Neural cell (in vitro differentiated cells): ENCODE data around the gene PNPLA7. TPM values are rescaled to one million over a fixed set of nuclear protein-coding genes. Genes with fewer than 3 reads are reported as not detected.
A peak's percentile ranks its signal among the peaks of the same experiment; 100 is the strongest.

Experiments
- H2AFZ ChIP-seq: fragments of 200-600, 300-800 bp; sonication (generic), shearing (Covaris generic); 2 replicates; pipeline ENCODE4 v1.6.0; 2014; ENCODE audit warnings: low read depth, mild to moderate bottlenecking, antibody characterized with exemption, low read length, moderate library complexity
- H3F3A ChIP-seq: fragments of 200-600 bp; shearing (Covaris generic); 2 replicates; pipeline ENCODE4 v1.6.1; 2016; ENCODE audit warnings: mild to moderate bottlenecking, moderate library complexity, mixed read lengths, antibody characterized with exemption, low read length; ENCODE audit not compliant: insufficient read depth, poor library complexity, severe bottlenecking
- H3K27ac ChIP-seq: fragments of 200-600, 300-800 bp; sonication (generic), shearing (Covaris generic); 2 replicates; pipeline ENCODE4 v1.5.1; 2014; ENCODE audit warnings: mild to moderate bottlenecking, low read length, moderate library complexity
- H3K27me3 ChIP-seq: fragments of 300-800, 200-600 bp; sonication (generic), shearing (Covaris generic); 2 replicates; pipeline ENCODE4 v1.6.0; 2014; ENCODE audit warnings: mild to moderate bottlenecking, low read depth, low read length, moderate library complexity; ENCODE audit not compliant: insufficient read depth
- H3K36me3 ChIP-seq: fragments of 300-800, 200-600 bp; sonication (generic), shearing (Covaris generic); 2 replicates; pipeline ENCODE4 v1.5.1; 2014; ENCODE audit warnings: mild to moderate bottlenecking, antibody characterized with exemption, low read length, moderate library complexity; ENCODE audit not compliant: insufficient read depth
- H3K4me2 ChIP-seq: fragments of 300-800, 200-600 bp; sonication (generic), shearing (Covaris generic); 2 replicates; pipeline ENCODE4 v1.6.0; 2014; ENCODE audit warnings: mild to moderate bottlenecking, low read length
- H3K4me3 ChIP-seq: fragments of 300-800, 200-600 bp; sonication (generic), shearing (Covaris generic); 2 replicates; pipeline ENCODE4 v1.5.1; 2014; ENCODE audit warnings: mild to moderate bottlenecking, low read length, moderate library complexity
- H3K79me2 ChIP-seq: fragments of 200-600 bp; shearing (Covaris generic); replicated peaks from 2 replicates; pipeline ENCODE4 v1.6.0; 2014; ENCODE audit warnings: mild to moderate bottlenecking, low read length, moderate library complexity; ENCODE audit not compliant: insufficient read depth
- H3K9ac ChIP-seq: fragments of 300-800, 200-600 bp; sonication (generic), shearing (Covaris generic); 2 replicates; pipeline ENCODE4 v1.6.1; 2016; ENCODE audit warnings: mild to moderate bottlenecking, low read length, mixed read lengths
- H3K9me2 ChIP-seq: fragments of 200-600 bp; shearing (Covaris generic); 2 replicates; pipeline ENCODE4 v1.6.1; 2016; ENCODE audit warnings: mild to moderate bottlenecking, low read length, mixed read lengths; ENCODE audit not compliant: insufficient read depth
- H3K9me3 ChIP-seq: fragments of 200-600, 300-800 bp; sonication (generic), shearing (Covaris generic); 2 replicates; pipeline ENCODE4 v1.6.1; 2016; ENCODE audit warnings: mild to moderate bottlenecking, mixed run types, low read length, moderate library complexity, mixed read lengths
- H4K20me1 ChIP-seq: fragments of 200-600 bp; shearing (Covaris generic); 2 replicates; pipeline ENCODE4 v1.6.1; 2016; ENCODE audit warnings: mild to moderate bottlenecking, mixed run types; ENCODE audit not compliant: insufficient read depth
- CTCF ChIP-seq: fragments of 450-650 bp; IDR thresholded peaks from 2 replicates; pipeline ENCODE4 v1.5.1; 2014; ENCODE audit warnings: antibody characterized with exemption, mild to moderate bottlenecking, moderate library complexity; ENCODE audit not compliant: poor library complexity, severe bottlenecking
- EP300 ChIP-seq: fragments of 450-650 bp; conservative IDR thresholded peaks from 2 replicates; pipeline ENCODE4 v1.6.1; 2014; ENCODE audit warnings: antibody characterized with exemption, mild to moderate bottlenecking, moderate library complexity; ENCODE audit not compliant: poor library complexity, severe bottlenecking
- EZH2 ChIP-seq: fragments of 200-600, 300-800 bp; shearing (Covaris generic), sonication (generic); IDR thresholded peaks from 2 replicates; pipeline ENCODE4 v1.6.1; 2014; ENCODE audit warnings: antibody characterized with exemption, low read length, borderline replicate concordance, mild to moderate bottlenecking; ENCODE audit not compliant: insufficient read depth, poor library complexity, severe bottlenecking
- MXI1 ChIP-seq: fragments of 450-650 bp; conservative IDR thresholded peaks from 2 replicates; pipeline ENCODE4 v1.6.1; 2014; ENCODE audit warnings: antibody characterized with exemption, mild to moderate bottlenecking; ENCODE audit not compliant: poor library complexity, severe bottlenecking
- POLR2AphosphoS5 ChIP-seq: IDR thresholded peaks from 2 replicates; pipeline ENCODE4 v1.6.1; 2012
- RAD21 ChIP-seq: fragments of 450-650 bp; conservative IDR thresholded peaks from 2 replicates; pipeline ENCODE4 v1.6.1; 2014; ENCODE audit warnings: antibody characterized with exemption, mild to moderate bottlenecking, moderate library complexity
- REST ChIP-seq: IDR thresholded peaks from 2 replicates; pipeline ENCODE4 v1.6.1; 2012; ENCODE audit warnings: borderline replicate concordance
- SMC3 ChIP-seq: fragments of 450-650 bp; conservative IDR thresholded peaks from 2 replicates; pipeline ENCODE4 v1.6.1; 2014; ENCODE audit warnings: antibody characterized with exemption, mild to moderate bottlenecking, moderate library complexity; ENCODE audit not compliant: poor library complexity
- TAF1 ChIP-seq: IDR thresholded peaks from 2 replicates; pipeline ENCODE4 v1.6.1; 2012; ENCODE audit warnings: low read depth
- polyA plus RNA-seq: library from polyadenylated mRNA; depleted of rRNA; stranded (reverse); fragments of >200 nt; gene quantifications from 2 replicates; pipeline ENCODE4 v1.2.3, GENCODE V29; 2014

Gene PNPLA7
- polyA plus RNA-seq, 1 donor from 2014 or later = 0.72 TPM

DNA sequence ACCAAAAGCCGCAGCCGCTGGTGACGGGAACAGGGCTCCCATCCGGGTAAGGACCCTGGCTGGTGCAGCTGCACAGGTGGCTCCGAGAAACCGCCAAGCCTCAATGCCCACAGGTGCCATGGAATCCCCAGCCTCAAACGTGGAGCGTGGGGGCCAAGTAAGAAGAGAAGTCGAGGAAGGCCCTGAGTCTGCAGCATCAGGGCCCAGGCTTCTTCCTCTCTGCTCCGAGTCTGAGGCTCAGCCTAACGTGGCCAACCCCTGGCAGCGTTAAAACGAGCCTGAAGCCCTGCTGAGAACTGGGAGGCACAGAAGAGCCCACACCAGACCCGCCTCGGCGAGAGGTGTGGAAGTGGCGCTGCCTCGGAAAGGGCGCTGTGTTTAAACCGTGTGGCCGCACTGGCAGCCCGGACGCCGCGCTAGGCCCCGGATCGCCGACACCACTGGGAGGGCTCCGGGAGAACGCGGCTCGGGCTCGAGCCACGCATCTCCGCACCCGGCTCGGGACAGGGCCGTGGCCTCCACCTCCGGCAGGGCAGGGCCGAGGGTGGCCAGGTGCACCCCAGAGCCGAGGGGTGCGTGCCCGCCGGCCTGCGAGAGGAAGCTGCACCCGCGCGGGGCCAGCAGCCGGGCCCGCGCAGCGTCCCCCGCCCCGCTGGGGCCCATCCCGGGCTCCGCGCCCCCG is 39.4 kb upstream of the PNPLA7 start:
- no peaks in the 10 kb centered on the region for H3F3A ChIP-seq
- H3K27ac ChIP-seq = peak overlapping the region; percentile 8
- no peak for TF ChIP-seq RAD21
- TF ChIP-seq EP300 = no peak
- TF ChIP-seq EZH2 = no peak
- H3K9ac ChIP-seq = peak overlapping the region; percentile 72
- no peaks in the 10 kb centered on the region for H3K36me3 ChIP-seq
- no peaks in the 10 kb centered on the region for H3K9me3 ChIP-seq
- H3K4me3 ChIP-seq = peak overlapping the region; percentile 90
- H3K9me2 ChIP-seq = no peaks in the 10 kb centered on the region
- H2AFZ ChIP-seq = no peak overlapping the region
- H4K20me1 ChIP-seq = no peaks in the 10 kb centered on the region
- H3K4me2 ChIP-seq = peak overlapping the region; percentile 60
- H3K27me3 ChIP-seq = no peaks in the 10 kb centered on the region
- H3K79me2 ChIP-seq = peaks cover 11% of the 10 kb centered on the region

GRCh38 chr9:137588891-137589290 is 38.7 kb upstream of the PNPLA7 start:
- Histone ChIP-seq H3K9me2 (no peaks in the 10 kb centered on the region), H3K9ac (peak overlapping the region; percentile 72), H3K36me3 (no peaks in the 10 kb centered on the region), H3F3A (no peaks in the 10 kb centered on the region), H3K4me2 (no peak overlapping the region), H3K27me3 (no peaks in the 10 kb centered on the region), H3K9me3 (no peaks in the 10 kb centered on the region), H3K79me2 (peaks cover 11% of the 10 kb centered on the region), H4K20me1 (no peaks in the 10 kb centered on the region), H3K4me3 (peak overlapping the region; percentile 90), H3K27ac (no peak overlapping the region), H2AFZ (no peak overlapping the region)
- TF ChIP-seq REST (no peak), POLR2AphosphoS5 (no peak), MXI1 (no peak), RAD21 (no peak), EZH2 (no peak), CTCF (no peak), EP300 (no peak), SMC3 (no peak), TAF1 (no peak)
